ENCODE measurements around the gene PLLP.

The PLLP gene

GRCh38 chr16:57284209-57284951, at the start of gene PLLP:
TSS of gene PLLP (minus strand) at chr16:57284672. CDS start at chr16:57284540, 132 bp downstream.
- DNase-seq = peak; percentile 51

GRCh38 chr16:57333402-57333801, 48.9 kb upstream of the PLLP start:
- no peak for DNase-seq

- DNase-seq = no peak
These were observed 46.9 kb upstream of the PLLP start for GRCh38 chr16:57331355-57331754.

- no peak for DNase-seq
These were observed 45.4 kb upstream of the PLLP start for GRCh38 chr16:57329718-57330327.

- no peak for DNase-seq
These were observed 41.0 kb upstream of the PLLP start for GRCh38 chr16:57325458-57325857.

- no peak for DNase-seq
These were observed 40.3 kb upstream of the PLLP start for GRCh38 chr16:57324749-57325148.

- DNase-seq = no peak
These were observed 35.2 kb upstream of the PLLP start for GRCh38 chr16:57319646-57320045.

- no peak for DNase-seq
These were observed 33.9 kb upstream of the PLLP start for GRCh38 chr16:57318240-57318970.

GRCh38 chr16:57316390-57317017, 32.0 kb upstream of the PLLP start:
- no peak for DNase-seq

GRCh38 chr16:57315416-57315815, 30.9 kb upstream of the PLLP start:
- DNase-seq = no peak

GRCh38 chr16:57314161-57314785, 29.8 kb upstream of the PLLP start:
- no peak for DNase-seq

- no peak for DNase-seq
These were observed 29.0 kb upstream of the PLLP start for GRCh38 chr16:57313509-57313908.

GRCh38 chr16:57310801-57311200, 26.3 kb upstream of the PLLP start:
- no peak for DNase-seq

GRCh38 chr16:57308041-57308440, 23.6 kb upstream of the PLLP start:
- DNase-seq = no peak

- peak; percentile 20 for DNase-seq
These were observed 22.9 kb upstream of the PLLP start for GRCh38 chr16:57307365-57307764.

GRCh38 chr16:57306676-57307341, 22.3 kb upstream of the PLLP start:
- no peak for DNase-seq

- DNase-seq = no peak
These were observed 20.8 kb upstream of the PLLP start for GRCh38 chr16:57305159-57305811.

GRCh38 chr16:57304169-57305061, 19.9 kb upstream of the PLLP start:
- no peak for DNase-seq

GRCh38 chr16:57303910-57304168, 19.4 kb upstream of the PLLP start:
- no peak for DNase-seq

- DNase-seq = no peak
These were observed 18.8 kb upstream of the PLLP start for GRCh38 chr16:57303021-57303909.
